Testis (tissue), 2 donors: Measurements from ENCODE around the gene FXYD3.

Experiments
- POLR2A ChIP-seq: fragments of 450-650 bp; IDR thresholded peaks from one replicate; pipeline ENCODE4 v1.6.1; 2017; ENCODE audit warnings: antibody characterized with exemption, mild to moderate bottlenecking, moderate library complexity
- TF ChIP-seq, protein P1 (sequence below), 3 experiments: fragments of 450-650 bp in 2 of 3; fragments of 200-600 bp in 1 of 3; sonication (generic) in 1 of 3; IDR thresholded peaks; one replicate each; pipeline ENCODE4 v1.5.1; 2016 to 2019; ENCODE audit warnings: antibody characterized with exemption in 3 of 3, mild to moderate bottlenecking in 2 of 3, moderate library complexity in 1 of 3

DNA sequence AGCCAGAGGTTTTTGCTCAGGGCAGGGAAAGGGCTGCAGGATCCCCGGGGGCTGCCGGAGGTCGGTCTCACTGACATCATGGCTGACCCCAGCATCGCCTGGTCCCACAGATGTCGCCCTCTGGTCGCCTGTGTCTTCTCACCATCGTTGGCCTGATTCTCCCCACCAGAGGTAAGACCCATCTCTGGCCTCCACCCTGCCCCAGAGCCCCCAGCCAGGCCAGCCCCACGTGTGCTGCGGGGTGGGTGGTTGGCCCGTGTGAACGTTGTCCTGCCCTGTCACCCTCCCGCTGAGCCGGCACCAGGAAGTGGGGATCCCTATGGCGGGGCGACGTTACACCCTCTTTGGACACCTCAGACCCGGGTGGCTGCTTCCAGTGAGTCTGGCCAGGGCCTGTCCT lies 39.8 kb downstream of the FXYD3 start:
- TF ChIP-seq, protein P1, sequence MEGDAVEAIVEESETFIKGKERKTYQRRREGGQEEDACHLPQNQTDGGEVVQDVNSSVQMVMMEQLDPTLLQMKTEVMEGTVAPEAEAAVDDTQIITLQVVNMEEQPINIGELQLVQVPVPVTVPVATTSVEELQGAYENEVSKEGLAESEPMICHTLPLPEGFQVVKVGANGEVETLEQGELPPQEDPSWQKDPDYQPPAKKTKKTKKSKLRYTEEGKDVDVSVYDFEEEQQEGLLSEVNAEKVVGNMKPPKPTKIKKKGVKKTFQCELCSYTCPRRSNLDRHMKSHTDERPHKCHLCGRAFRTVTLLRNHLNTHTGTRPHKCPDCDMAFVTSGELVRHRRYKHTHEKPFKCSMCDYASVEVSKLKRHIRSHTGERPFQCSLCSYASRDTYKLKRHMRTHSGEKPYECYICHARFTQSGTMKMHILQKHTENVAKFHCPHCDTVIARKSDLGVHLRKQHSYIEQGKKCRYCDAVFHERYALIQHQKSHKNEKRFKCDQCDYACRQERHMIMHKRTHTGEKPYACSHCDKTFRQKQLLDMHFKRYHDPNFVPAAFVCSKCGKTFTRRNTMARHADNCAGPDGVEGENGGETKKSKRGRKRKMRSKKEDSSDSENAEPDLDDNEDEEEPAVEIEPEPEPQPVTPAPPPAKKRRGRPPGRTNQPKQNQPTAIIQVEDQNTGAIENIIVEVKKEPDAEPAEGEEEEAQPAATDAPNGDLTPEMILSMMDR (IDR thresholded peaks at IDR 0.05): no peak
- no peak for TF ChIP-seq POLR2A
